ENCODE data around the gene HEYL. TPM values are rescaled to one million over a fixed set of nuclear protein-coding genes. Genes with fewer than 3 reads are reported as not detected.

Gene HEYL
- polyA plus RNA-seq, 1 of the 3 experiments (the other 2 are of a cell fraction), result not detected

GRCh38 chr1:39628807-39629350, 10.6 kb downstream of the HEYL start:
- H3K4me2 ChIP-seq, result no peak overlapping the region
- no peak for DNase-seq
- POLR2A ChIA-PET, result no interaction called here
- H3K4me1 ChIP-seq (ENCODE audit: control insufficient read depth in 1 of 2, insufficient read depth in 2 of 2, low read depth in 1 of 2, low read length in 1 of 2), result peaks cover 0 to 30% of the 10 kb centered on the region in 2 experiments; a peak in 1 of 4 replicates
- H3F3A ChIP-seq (replicated peaks; ENCODE audit: insufficient read depth), result no peaks in the 10 kb centered on the region
- H3K27me3 ChIP-seq (ENCODE audit: insufficient read depth), result peaks cover 4% of the 10 kb centered on the region
- H2AFZ ChIP-seq (ENCODE audit: low read depth), result no peak overlapping the region
- no peaks in the 10 kb centered on the region for H3K9me3 ChIP-seq
- no peaks in the 10 kb centered on the region for H4K20me1 ChIP-seq (ENCODE audit: insufficient read depth)
- H3K4me3 ChIP-seq (ENCODE audit: low read depth in 2 of 2, low read length in 1 of 2), result no peak overlapping the region
- H3K9me2 ChIP-seq, result no peaks in the 10 kb centered on the region
- no peaks in the 10 kb centered on the region for H3K79me2 ChIP-seq (ENCODE audit: insufficient read depth)
- TF ChIP-seq POLR2AphosphoS5 (IDR thresholded peaks at IDR 0.05; ENCODE audit: low read depth, low read length) (no peak), NRF1 (IDR thresholded peaks at IDR 0.05; ENCODE audit: low read depth, low read length) (no peak), MXI1 (IDR thresholded peaks at IDR 0.05; ENCODE audit: low read depth, low read length) (no peak), RCOR1 (IDR thresholded peaks at IDR 0.05; ENCODE audit: low read length) (no peak), RFX5 (IDR thresholded peaks at IDR 0.05; ENCODE audit: low read length) (no peak), YY1 (IDR thresholded peaks at IDR 0.05; ENCODE audit: low read depth) (no peak), CTCF (IDR thresholded peaks at IDR 0.05) (no peak), GATA2 (CRISPR knock-in tag; IDR thresholded peaks at IDR 0.05) (no peak), SMC3 (IDR thresholded peaks at IDR 0.05; ENCODE audit: low read depth, low read length) (no peak), MEF2A (IDR thresholded peaks at IDR 0.05; ENCODE audit: borderline replicate concordance, low read depth) (no peak), EZH2phosphoT487 (IDR thresholded peaks at IDR 0.05; ENCODE audit: borderline replicate concordance, low read depth) (no peak), TEAD4 (IDR thresholded peaks at IDR 0.05; ENCODE audit: borderline replicate concordance, insufficient read depth) (no peak), FOXM1 (IDR thresholded peaks at IDR 0.05; ENCODE audit: low read depth) (no peak), ZBTB33 (IDR thresholded peaks at IDR 0.05; ENCODE audit: borderline replicate concordance, low read depth) (no peak), TAF1 (IDR thresholded peaks at IDR 0.05; ENCODE audit: borderline replicate concordance, low read depth, low read length) (no peak), ELF1 (IDR thresholded peaks at IDR 0.05) (no peak), PBX3 (IDR thresholded peaks at IDR 0.05) (no peak), RAD21 (IDR thresholded peaks at IDR 0.05; ENCODE audit: low read length) (no peak)
- no peak overlapping the region for H3K27ac ChIP-seq (ENCODE audit: low read depth in 2 of 2, low read length in 1 of 2)
- H3K9ac ChIP-seq, result no peak overlapping the region
- H3K36me3 ChIP-seq (replicated peaks in 1 of 2; ENCODE audit: control insufficient read depth in 1 of 2, insufficient read depth in 2 of 2, low read length in 1 of 2), result no peaks in the 10 kb centered on the region
- CTCF ChIA-PET, result interaction anchor here (1.2 kb wide), 1 partner anchor 23 kb away, joined by 4 read pairs; no protein-coding TSS in a partner anchor
- WGBS (ENCODE audit: low lambda C conversion rate), result 92% methylated on average over 11 of the region's 11 CpGs

Measured in SK-N-SH (cell line).